GM10266 (cell line): ENCODE results near the gene CELF2.

ENCODE experiments used
- DNase-seq: peaks from one replicate; pipeline ENCODE4 v3.0.0; 2012; ENCODE audit errors: extremely low spot score
- CTCF ChIP-seq: IDR thresholded peaks from 2 replicates; pipeline ENCODE4 v1.5.1; 2012; ENCODE audit warnings: mild to moderate bottlenecking, low read depth; ENCODE audit not compliant: control insufficient read depth, insufficient read depth; ENCODE audit errors: missing control alignments

The CELF2 gene

GRCh38 chr10:11004144-11005077, 13.3 kb upstream of the CELF2 start:
- DNase-seq: no peak
- TF ChIP-seq CTCF: no peak

- no peak for DNase-seq
- TF ChIP-seq CTCF: no peak
Measured at GRCh38 chr10:11005725-11006427, 11.8 kb upstream of the CELF2 start.

- TF ChIP-seq CTCF: no peak
- no peak for DNase-seq
Measured at GRCh38 chr10:11006428-11006825, 11.2 kb upstream of the CELF2 start.

GRCh38 chr10:11007476-11008020, 10.1 kb upstream of the CELF2 start:
- no peak for TF ChIP-seq CTCF
- no peak for DNase-seq

GRCh38 chr10:11009471-11010308, 8.0 kb upstream of the CELF2 start:
- no peak for TF ChIP-seq CTCF
- no peak for DNase-seq

- no peak for TF ChIP-seq CTCF
Measured at GRCh38 chr10:11010582-11010981, 7.1 kb upstream of the CELF2 start.

More at GRCh38 chr10:11010582-11010981, 7.1 kb upstream of the CELF2 start:
- DNase-seq: no peak
